A673 (cell line): ENCODE results near the gene C7orf25.

Experiments used
- CTCF ChIP-seq: fragments of 300-800, 200-600 bp; sonication (generic); conservative IDR thresholded peaks from 2 replicates; pipeline ENCODE4 v1.5.1; 2017; ENCODE audit warnings: low read depth, mild to moderate bottlenecking, antibody characterized with exemption, low read length, moderate library complexity, mixed read lengths
- EZH2 ChIP-seq: fragments of 200-600 bp; sonication (generic); IDR thresholded peaks from 2 replicates; pipeline ENCODE4 v1.6.1; 2017; ENCODE audit warnings: borderline replicate concordance, low read depth, mild to moderate bottlenecking, mixed read lengths, antibody characterized with exemption, low read length; ENCODE audit not compliant: poor library complexity, severe bottlenecking

- TF ChIP-seq CTCF (peak; percentile 49), EZH2 (no peak)
These were observed 25.7 kb downstream of the C7orf25 start for GRCh38 chr7:42886129-42886528.
